Measurements from ENCODE around the gene GABRA5. TPM values are rescaled to one million over a fixed set of nuclear protein-coding genes. Genes with fewer than 3 reads are reported as not detected.
"Not testable (repeated sequence)": the region's sequence is repeated elsewhere in the genome, so short reads cannot be mapped to it uniquely, and the experiment has no call there.

Gene GABRA5
- total and polyA plus RNA-seq, 2 experiments from 2014 or later: 11.5 to 25.9 TPM

DNA sequence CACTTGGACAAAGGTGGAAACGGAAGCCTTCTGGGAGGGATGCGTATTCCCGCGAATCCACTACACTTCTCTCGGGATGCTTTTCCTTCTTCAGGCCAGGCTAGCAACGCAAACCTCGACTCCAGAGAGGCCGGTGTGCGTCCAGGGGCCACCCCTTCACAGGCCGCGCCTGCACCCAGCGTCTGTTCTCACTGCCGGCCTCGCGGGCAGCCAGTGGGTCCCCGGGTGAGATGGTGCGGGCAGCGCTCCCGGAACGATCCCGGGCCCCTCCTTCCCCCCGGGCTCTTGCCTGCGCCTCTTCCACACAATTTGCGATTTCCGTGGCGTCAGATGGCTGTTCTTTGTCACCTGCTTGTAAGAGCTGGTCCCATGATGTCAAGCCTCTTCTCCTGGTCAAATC, 27.3 kb downstream of the GABRA5 start:
- no peaks in the 10 kb centered on the region for H3K9me2 ChIP-seq (ENCODE audit: insufficient read depth)
- H3K4me2 ChIP-seq: no peak overlapping the region
- H3K4me1 Mint-ChIP-seq: peaks cover 5% of the 10 kb centered on the region
- no peaks in the 10 kb centered on the region for H3K79me2 ChIP-seq (replicated peaks; ENCODE audit: insufficient read depth)
- DNase-seq (ENCODE audit: low spot score): peak; percentile 20
- H3F3A ChIP-seq (replicated peaks; ENCODE audit: low read depth): 0 out of 2 replicates have a peak, but pooled peaks cover 6% of the 10 kb centered on the region
- H2AFZ ChIP-seq: no peak overlapping the region
- no peak; the same call in 2 of the 3 replicates for ATAC-seq
- no peak overlapping the region for H3K27ac ChIP-seq (ENCODE audit: low read depth)
- peaks cover 2% of the 10 kb centered on the region for H3K9me3 Mint-ChIP-seq
- H3K4me3 Mint-ChIP-seq: no peak overlapping the region
- no peak for TF ChIP-seq EZH2phosphoT487 (IDR thresholded peaks at IDR 0.05; ENCODE audit: unreplicated experiment)
- TF ChIP-seq ZNF114 (CRISPR knock-in tag; IDR thresholded peaks at IDR 0.05): no peak
- TF ChIP-seq, protein P1, sequence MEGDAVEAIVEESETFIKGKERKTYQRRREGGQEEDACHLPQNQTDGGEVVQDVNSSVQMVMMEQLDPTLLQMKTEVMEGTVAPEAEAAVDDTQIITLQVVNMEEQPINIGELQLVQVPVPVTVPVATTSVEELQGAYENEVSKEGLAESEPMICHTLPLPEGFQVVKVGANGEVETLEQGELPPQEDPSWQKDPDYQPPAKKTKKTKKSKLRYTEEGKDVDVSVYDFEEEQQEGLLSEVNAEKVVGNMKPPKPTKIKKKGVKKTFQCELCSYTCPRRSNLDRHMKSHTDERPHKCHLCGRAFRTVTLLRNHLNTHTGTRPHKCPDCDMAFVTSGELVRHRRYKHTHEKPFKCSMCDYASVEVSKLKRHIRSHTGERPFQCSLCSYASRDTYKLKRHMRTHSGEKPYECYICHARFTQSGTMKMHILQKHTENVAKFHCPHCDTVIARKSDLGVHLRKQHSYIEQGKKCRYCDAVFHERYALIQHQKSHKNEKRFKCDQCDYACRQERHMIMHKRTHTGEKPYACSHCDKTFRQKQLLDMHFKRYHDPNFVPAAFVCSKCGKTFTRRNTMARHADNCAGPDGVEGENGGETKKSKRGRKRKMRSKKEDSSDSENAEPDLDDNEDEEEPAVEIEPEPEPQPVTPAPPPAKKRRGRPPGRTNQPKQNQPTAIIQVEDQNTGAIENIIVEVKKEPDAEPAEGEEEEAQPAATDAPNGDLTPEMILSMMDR (conservative IDR thresholded peaks at IDR 0.05; ENCODE audit: low read depth in 2 of 2): no peak
- H3K27ac Mint-ChIP-seq: no peak overlapping the region
- no peaks in the 10 kb centered on the region for H3K27me3 ChIP-seq (ENCODE audit: insufficient read depth)
- H3K4me1 ChIP-seq (ENCODE audit: insufficient read depth): no peaks in the 10 kb centered on the region
- no peaks in the 10 kb centered on the region for H3K36me3 ChIP-seq (ENCODE audit: insufficient read depth)
- H4K20me1 ChIP-seq (replicated peaks; ENCODE audit: insufficient read depth): no peaks in the 10 kb centered on the region; the same call in 1 of the 2 replicates
- peaks cover 7% of the 10 kb centered on the region for H3K27me3 Mint-ChIP-seq (ENCODE audit: insufficient read depth, low read depth, poor library complexity)
- no peak overlapping the region for H3K4me3 ChIP-seq
- H3K36me3 Mint-ChIP-seq (ENCODE audit: low read depth): peaks cover 13% of the 10 kb centered on the region

DNA sequence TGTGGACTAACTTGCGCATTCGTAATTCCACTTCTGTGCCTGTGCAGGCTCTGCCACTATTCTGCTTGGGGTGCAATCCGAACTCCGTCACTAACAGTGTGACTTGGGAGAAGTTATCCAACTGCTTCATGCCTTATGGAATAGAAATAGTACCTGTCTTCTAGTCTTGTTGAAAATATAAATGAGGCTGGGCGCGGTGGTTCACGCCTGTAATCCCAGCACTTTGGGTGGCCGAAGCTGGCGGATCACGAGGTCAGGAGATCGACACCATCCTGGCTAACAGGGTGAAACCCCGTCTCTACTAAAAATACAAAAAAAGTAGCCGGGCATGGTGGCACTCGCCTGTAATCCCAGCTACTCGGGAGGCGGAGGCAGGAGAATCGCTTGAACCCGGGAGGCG, 28.5 kb downstream of the GABRA5 start:
- H3K27me3 ChIP-seq (ENCODE audit: insufficient read depth); H3K4me3 ChIP-seq; H3K4me3 Mint-ChIP-seq; H3K4me1 ChIP-seq (ENCODE audit: insufficient read depth); H4K20me1 ChIP-seq (replicated peaks; ENCODE audit: insufficient read depth); H3K9me2 ChIP-seq (ENCODE audit: insufficient read depth); H3K79me2 ChIP-seq (replicated peaks; ENCODE audit: insufficient read depth); H3K9me3 Mint-ChIP-seq; H3K4me2 ChIP-seq; H3K36me3 ChIP-seq (ENCODE audit: insufficient read depth); ATAC-seq; H3K4me1 Mint-ChIP-seq; H3K27ac Mint-ChIP-seq; H3F3A ChIP-seq (replicated peaks; ENCODE audit: low read depth); H3K27me3 Mint-ChIP-seq (ENCODE audit: insufficient read depth, low read depth, poor library complexity); DNase-seq (ENCODE audit: low spot score); H2AFZ ChIP-seq; H3K27ac ChIP-seq (ENCODE audit: low read depth): not testable (repeated sequence)
- H3K36me3 Mint-ChIP-seq (ENCODE audit: low read depth): peaks cover 16% of the 10 kb centered on the region

DNA sequence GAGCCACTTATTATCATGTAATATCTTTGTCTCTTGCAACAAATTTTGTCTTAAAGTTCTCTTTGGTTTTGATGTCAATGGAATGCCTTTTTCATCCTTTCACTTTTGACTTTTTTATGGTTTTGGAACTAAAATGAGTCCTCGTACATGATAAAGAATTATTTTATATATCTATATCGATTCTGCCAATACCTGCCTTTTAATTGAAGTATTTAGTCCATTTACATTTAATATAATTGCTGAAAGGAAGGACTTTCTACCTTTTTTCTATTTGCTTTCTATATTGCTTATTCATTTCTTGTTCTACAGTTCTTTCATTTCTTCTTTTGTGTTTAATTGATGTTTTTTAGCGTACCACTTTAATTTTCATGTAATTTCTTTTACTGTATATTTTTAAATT, 32.8 kb downstream of the GABRA5 start:
- Histone ChIP-seq H2AFZ (no peak overlapping the region), H3K36me3 (ENCODE audit: insufficient read depth) (no peaks in the 10 kb centered on the region), H4K20me1 (replicated peaks; ENCODE audit: insufficient read depth) (no peaks in the 10 kb centered on the region; the same call in 1 of the 2 replicates), H3K4me3 (no peak overlapping the region), H3K4me1 (ENCODE audit: insufficient read depth) (no peaks in the 10 kb centered on the region), H3F3A (replicated peaks; ENCODE audit: low read depth) (no peaks in the 10 kb centered on the region), H3K79me2 (replicated peaks; ENCODE audit: insufficient read depth) (no peaks in the 10 kb centered on the region), H3K27me3 (ENCODE audit: insufficient read depth) (no peaks in the 10 kb centered on the region), H3K27ac (ENCODE audit: low read depth) (no peak overlapping the region), H3K4me2 (no peak overlapping the region), H3K9me2 (ENCODE audit: insufficient read depth) (no peaks in the 10 kb centered on the region)
- Mint-ChIP-seq H3K9me3 (peaks cover 17% of the 10 kb centered on the region), H3K4me3 (no peak overlapping the region), H3K36me3 (ENCODE audit: low read depth) (peaks cover 28% of the 10 kb centered on the region), H3K27me3 (ENCODE audit: insufficient read depth, low read depth, poor library complexity) (peaks cover 3% of the 10 kb centered on the region), H3K4me1 (no peaks in the 10 kb centered on the region), H3K27ac (no peak overlapping the region)
- ATAC-seq (no peak), DNase-seq (ENCODE audit: low spot score) (no peak)
- TF ChIP-seq, protein P2, sequence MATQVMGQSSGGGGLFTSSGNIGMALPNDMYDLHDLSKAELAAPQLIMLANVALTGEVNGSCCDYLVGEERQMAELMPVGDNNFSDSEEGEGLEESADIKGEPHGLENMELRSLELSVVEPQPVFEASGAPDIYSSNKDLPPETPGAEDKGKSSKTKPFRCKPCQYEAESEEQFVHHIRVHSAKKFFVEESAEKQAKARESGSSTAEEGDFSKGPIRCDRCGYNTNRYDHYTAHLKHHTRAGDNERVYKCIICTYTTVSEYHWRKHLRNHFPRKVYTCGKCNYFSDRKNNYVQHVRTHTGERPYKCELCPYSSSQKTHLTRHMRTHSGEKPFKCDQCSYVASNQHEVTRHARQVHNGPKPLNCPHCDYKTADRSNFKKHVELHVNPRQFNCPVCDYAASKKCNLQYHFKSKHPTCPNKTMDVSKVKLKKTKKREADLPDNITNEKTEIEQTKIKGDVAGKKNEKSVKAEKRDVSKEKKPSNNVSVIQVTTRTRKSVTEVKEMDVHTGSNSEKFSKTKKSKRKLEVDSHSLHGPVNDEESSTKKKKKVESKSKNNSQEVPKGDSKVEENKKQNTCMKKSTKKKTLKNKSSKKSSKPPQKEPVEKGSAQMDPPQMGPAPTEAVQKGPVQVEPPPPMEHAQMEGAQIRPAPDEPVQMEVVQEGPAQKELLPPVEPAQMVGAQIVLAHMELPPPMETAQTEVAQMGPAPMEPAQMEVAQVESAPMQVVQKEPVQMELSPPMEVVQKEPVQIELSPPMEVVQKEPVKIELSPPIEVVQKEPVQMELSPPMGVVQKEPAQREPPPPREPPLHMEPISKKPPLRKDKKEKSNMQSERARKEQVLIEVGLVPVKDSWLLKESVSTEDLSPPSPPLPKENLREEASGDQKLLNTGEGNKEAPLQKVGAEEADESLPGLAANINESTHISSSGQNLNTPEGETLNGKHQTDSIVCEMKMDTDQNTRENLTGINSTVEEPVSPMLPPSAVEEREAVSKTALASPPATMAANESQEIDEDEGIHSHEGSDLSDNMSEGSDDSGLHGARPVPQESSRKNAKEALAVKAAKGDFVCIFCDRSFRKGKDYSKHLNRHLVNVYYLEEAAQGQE (IDR thresholded peaks at IDR 0.05; ENCODE audit: unreplicated experiment): no peak
- TF ChIP-seq, protein P3, sequence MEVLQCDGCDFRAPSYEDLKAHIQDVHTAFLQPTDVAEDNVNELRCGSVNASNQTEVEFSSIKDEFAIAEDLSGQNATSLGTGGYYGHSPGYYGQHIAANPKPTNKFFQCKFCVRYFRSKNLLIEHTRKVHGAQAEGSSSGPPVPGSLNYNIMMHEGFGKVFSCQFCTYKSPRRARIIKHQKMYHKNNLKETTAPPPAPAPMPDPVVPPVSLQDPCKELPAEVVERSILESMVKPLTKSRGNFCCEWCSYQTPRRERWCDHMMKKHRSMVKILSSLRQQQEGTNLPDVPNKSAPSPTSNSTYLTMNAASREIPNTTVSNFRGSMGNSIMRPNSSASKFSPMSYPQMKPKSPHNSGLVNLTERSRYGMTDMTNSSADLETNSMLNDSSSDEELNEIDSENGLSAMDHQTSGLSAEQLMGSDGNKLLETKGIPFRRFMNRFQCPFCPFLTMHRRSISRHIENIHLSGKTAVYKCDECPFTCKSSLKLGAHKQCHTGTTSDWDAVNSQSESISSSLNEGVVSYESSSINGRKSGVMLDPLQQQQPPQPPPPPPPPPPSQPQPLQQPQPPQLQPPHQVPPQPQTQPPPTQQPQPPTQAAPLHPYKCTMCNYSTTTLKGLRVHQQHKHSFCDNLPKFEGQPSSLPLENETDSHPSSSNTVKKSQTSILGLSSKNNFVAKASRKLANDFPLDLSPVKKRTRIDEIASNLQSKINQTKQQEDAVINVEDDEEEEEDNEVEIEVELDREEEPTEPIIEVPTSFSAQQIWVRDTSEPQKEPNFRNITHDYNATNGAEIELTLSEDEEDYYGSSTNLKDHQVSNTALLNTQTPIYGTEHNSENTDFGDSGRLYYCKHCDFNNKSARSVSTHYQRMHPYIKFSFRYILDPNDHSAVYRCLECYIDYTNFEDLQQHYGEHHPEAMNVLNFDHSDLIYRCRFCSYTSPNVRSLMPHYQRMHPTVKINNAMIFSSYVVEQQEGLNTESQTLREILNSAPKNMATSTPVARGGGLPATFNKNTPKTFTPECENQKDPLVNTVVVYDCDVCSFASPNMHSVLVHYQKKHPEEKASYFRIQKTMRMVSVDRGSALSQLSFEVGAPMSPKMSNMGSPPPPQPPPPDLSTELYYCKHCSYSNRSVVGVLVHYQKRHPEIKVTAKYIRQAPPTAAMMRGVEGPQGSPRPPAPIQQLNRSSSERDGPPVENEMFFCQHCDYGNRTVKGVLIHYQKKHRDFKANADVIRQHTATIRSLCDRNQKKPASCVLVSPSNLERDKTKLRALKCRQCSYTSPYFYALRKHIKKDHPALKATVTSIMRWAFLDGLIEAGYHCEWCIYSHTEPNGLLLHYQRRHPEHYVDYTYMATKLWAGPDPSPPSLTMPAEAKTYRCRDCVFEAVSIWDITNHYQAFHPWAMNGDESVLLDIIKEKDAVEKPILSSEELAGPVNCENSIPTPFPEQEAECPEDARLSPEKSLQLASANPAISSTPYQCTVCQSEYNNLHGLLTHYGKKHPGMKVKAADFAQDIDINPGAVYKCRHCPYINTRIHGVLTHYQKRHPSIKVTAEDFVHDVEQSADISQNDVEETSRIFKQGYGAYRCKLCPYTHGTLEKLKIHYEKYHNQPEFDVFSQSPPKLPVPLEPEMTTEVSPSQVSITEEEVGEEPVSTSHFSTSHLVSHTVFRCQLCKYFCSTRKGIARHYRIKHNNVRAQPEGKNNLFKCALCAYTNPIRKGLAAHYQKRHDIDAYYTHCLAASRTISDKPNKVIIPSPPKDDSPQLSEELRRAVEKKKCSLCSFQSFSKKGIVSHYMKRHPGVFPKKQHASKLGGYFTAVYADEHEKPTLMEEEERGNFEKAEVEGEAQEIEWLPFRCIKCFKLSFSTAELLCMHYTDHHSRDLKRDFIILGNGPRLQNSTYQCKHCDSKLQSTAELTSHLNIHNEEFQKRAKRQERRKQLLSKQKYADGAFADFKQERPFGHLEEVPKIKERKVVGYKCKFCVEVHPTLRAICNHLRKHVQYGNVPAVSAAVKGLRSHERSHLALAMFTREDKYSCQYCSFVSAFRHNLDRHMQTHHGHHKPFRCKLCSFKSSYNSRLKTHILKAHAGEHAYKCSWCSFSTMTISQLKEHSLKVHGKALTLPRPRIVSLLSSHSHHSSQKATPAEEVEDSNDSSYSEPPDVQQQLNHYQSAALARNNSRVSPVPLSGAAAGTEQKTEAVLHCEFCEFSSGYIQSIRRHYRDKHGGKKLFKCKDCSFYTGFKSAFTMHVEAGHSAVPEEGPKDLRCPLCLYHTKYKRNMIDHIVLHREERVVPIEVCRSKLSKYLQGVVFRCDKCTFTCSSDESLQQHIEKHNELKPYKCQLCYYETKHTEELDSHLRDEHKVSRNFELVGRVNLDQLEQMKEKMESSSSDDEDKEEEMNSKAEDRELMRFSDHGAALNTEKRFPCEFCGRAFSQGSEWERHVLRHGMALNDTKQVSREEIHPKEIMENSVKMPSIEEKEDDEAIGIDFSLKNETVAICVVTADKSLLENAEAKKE (CRISPR knock-in tag; IDR thresholded peaks at IDR 0.05): no peak

Measured in GM23338 (cell line).